HG03342 (cell line): Measurements from ENCODE around the gene ABLIM2.

Source experiments
- ATAC-seq: cut with Tn5 transposase; IDR thresholded peaks from one replicate; pipeline ENCODE4 v1.9.1; 2021; ENCODE audit warnings: mild to moderate bottlenecking, moderate library complexity; ENCODE audit not compliant: unreplicated experiment

Gene ABLIM2

DNA sequence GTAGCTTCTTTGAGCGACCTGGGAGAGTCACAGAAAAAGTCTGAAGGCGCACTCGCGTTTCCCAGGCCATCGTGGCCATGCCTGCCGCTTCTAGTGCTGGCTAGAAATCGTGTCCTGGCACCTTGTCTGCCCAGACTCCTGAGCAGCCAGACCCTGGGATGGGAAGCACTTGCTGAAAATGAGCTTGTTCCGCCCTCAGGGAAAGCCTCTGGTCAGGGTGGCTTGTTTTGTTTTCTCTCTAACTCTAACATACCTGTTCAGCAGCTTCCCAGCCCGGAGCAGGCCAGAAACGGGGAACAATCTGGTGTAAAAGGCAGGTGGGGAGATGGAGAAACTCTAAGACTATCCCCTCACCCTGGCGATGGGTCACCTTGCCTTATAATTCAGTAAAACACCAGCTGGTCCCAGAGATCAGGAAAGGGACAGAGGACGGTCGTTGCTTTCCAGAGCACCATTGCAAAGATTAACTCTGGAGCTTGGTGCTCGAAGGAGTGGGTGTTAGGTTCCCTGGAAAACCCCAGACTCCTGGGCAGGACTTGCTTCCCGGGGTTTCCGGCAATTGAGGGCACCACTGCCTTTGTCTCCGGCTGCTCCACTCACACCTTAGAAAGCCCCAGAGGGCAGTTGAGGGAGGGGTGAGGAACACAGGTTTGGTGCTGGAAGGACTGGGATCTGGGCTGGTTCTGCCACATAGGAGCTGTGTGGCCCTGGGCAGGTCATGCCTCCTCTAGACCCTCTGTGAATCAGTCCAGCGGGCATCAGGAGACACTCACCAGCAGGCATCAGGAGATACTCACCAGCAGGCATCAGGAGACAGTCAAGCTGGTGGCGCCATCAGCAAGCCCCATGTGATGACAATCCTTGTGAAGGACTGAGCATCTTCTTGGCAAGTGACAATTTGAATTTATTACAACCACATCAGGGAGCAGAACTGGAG, 36.0 kb upstream of the ABLIM2 start:
- ATAC-seq: no peak

DNA sequence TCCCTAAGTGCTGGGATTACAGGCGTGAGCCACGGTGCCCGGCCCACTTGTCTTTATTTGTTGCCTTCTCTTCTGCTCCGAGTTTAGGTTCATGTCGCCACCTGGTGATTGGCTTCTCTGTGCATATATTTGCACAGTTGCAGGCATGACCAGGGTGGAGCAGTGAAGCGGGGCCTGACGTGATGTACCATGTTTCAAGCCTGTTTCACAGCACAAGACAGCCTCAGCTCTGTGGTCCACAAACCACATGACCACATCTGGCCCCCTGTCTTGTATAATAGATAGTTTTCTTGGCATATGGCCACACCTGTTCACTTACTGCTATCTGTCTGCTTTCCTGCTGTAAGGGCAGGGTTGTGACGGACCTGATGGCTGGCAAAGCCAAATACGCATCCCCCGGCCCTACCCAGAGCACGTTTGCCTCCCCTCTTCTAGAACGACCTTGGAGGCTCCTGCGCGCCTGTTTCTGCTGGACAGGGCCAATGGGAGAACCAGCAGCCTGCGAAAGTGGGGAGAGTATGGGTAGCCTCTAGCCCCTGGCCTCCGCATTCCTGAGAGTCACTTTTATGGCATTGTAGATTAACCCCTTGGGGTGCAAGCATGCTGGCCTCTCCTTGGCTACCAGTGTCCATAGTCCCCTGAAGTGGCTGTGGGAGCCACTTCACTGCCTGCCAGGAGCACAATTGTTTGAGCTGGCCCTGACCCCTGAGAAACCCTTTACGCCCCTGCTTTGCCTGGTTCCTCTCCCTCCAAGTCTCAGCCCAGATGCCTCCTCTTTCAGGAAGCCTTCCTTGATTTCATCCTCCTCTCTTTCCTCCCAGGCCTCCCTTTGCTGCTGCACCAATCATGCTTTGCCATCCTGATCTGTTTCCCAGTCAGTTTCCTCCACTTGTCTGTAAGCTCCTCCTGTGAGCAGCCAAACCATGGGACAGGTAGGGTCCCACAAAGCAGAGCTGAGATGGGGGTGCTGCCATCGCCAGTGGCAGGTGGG, 34.4 kb upstream of the ABLIM2 start:
- peak; percentile 88 for ATAC-seq

DNA sequence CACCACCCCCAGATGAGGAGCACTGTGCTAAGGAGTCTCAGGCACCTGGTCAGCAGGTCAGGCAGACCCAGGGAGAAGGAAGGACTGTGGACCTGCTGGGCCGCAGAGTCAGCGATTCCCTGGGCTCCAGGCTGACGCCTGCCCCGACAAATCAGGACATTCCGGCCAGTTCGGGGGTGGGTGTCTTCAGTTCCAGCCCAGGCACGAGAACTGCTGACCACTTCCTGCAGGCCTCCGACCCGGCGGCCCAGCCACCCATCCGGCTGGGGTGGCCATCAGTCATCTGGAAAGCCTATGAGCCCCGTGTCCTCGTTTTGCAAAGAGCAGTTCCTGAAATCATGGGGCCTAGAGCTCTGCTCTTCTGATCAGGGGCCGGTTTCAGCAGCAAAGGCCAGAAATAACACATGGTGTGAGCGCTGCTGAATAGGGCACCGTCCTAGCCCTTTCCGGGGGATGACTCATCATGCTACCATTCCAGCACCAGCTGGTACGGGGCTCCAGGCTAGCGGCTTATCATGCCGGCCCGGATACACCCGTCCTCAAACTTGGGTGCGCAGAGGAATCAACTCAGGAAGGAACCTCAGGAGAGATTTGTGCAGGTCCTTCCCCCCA, 32.6 kb upstream of the ABLIM2 start:
- no peak for ATAC-seq

DNA sequence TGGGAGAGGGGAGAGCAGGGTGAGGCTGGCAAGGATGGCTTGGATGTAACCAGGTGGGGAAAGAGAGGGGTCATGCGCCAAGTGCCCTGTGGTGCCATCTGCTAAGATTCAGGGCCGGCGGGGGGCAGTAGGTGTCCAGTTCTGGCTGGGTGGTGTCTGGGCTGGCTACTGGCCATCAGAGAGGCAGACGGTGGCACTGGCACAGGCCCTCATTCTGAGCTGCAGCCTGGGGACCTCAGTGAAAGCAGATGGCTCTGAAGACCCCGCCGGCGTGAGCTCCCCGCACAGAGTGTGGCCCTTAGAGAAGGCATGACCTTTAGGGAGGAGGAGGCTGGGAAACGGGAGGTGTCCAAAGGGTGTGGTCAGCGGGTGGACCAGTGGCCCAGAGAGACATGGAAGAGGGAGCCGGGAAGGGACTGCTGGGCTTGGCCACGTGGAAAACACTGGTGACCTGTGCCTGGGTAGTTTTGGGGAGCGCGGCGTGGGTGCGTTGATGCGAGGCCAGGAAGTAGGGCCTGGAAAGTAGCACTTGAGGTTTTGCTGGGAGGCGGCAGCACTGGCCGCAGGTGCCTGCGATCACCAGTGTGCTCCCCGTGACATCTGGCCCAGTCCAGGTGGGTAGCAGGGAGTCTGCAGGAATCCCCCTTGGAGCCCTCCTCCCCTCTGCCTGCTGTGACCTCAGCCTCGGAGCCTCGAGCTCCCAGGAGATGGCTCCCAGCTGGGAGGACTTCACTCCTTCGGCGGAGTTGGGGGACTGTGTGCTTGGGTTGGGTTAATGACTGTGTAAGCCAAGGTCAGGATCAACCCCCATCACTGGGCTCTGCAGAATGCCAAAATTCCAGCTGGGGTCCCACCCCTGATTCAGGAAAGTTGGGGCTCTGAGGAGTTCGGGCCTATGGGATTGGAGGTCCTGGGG, 31.2 kb upstream of the ABLIM2 start:
- ATAC-seq: no peak

DNA sequence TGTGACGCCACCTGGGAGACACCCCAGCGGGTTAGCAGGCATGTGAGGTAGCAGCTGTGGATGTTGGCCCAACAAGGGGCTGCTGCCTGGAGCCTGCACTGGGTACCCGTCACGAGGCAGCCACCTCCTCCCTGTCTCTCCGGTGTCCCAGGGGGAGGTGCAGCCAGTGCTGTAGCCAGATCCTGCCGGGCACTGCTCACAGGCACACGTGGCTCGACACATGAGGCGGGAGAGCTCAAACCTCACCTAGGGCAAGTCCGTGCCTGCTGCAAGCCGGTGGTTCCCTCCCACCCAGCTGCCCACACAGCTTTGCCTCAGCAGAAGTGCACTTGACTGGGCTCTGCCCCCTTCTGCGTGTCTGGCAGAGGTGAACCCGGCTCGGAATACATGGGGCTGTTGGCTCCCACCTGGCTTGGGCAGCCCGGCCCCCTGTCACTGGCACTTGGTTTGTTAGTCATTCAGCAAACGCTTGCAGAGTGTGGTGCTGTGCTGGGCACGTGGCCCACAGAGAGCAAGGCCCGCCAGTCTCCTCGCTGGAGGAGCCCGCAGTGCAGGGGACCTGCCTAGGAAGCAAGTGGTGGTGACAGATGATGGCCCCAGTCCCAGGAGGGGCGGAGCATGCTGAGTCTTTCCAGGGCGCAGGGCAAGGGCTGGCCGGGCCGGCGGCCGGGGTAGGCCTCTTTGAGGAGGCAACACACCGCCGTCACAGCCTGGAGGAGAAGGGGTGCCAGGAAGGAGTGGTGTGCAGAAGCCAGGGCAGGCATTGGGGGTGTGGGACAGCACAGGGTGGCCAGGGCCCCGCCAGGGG, 30.3 kb upstream of the ABLIM2 start:
- no peak for ATAC-seq

DNA sequence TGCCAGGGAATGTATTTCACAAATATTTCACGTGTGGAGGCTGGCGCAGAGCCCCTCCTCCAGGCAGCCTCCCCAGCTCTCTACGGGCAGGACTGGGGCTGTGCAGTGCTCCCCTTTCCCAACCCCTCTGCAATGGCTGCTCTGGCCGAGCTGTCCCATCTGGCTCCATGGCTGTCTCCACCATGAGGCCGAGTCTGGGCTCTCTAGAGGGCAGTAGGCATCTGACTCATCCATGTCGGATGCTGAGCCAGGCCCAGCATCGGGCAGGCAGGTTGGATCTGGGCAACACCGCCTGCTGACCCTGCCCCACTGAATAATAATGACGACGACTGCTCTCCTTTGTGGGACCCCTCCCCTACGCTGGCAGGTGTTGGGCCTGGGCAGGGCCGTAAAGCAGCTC, 29.5 kb upstream of the ABLIM2 start:
- ATAC-seq: no peak

DNA sequence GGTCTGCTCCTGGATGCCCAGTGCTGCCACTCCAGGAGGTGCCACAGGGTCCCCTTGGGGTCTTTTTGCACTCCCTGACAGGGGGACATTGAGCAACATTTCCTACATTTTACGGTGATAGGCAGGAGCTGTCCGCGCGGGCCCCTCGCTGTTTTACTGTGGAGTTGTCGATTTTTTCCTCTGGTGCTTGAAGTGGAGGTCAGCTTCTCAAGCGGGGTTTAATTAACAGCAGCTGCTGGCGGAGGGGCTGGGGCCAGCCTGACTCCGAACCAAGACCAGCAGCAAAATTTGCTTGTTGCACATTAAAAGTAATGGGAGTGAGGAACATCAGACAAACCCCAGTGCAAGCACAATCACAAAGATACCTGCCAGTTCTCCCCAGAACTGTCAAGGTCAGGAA, 27.3 kb upstream of the ABLIM2 start:
- ATAC-seq: no peak

DNA sequence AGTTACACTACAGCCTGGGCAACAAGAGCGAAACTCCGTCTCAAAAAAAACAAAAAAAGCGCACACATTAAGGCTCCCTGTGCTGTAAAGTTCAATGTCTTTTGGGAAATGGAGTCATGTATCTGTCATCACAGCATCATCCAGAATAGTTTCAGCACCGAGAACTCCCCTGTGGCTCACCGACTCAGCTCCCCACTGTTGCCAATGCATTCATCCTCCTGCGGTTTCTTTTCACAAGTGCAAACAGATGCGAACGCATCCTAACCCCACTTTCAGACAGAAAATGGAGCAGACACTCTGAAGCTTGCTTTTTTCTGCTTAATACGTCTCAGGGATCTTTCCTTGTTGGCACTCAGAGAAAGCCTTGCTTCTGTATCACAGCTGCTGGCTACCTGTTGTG, 26.7 kb upstream of the ABLIM2 start:
- ATAC-seq: no peak

DNA sequence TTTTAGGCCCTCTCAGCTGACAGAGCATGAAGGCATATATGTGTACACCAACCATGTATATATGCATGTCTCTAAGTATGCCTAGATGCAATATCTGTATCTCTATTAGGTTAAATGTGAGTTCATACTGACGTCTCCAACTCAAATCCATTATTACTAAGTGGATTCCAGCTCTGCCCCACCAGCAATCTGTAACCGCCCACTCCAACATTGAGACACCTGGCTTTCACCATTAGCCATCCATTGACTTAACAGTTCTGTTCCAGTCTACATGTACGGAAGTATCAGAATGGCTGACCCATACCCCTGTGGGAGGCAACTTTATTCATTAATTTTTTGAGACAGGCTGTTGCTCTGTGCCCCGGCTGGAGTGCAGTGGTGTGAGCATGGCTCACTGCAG, 25.4 kb upstream of the ABLIM2 start:
- ATAC-seq: no peak

DNA sequence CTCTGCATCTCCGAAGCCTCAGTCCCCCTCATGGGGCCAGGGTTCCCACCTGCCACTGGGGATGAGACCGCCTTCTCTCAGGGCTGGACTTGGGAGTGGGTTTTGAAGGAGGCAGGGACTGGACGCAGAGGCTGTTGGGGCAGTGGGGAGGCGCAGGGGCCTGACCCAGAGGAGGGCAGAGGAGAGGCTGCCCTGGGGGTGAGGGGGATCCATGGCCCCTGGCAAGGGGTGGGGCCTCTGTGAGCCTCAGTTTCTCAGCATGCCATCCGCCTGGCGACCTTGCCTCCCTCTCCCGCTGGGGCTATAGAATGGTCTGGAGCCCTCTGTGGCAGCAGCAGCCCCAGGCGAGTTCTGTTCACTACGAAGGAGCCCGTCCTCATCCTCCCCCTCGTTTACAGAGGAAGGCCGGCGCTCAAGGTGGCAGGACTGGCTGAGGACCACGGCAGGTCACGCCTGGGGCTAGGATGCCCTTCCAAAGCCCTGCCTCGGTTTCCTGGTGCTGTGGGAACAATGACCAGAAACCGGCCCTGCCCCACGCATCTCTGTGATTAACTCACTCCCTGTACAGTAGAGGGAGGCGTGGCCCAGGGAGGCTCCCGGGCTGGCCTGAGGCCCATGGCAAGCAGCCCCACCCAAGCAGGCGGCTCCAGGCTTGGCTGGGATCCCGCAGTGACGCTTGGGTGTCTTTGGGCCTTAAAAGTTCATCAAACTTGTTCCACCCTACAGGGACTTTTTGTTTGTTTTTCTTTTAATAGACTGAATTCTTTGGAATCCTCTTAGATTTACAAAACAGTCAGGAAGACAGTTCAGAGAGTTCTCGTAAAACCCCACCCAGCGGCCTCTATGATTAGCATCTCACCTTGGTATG, 24.5 kb upstream of the ABLIM2 start:
- ATAC-seq: no peak

DNA sequence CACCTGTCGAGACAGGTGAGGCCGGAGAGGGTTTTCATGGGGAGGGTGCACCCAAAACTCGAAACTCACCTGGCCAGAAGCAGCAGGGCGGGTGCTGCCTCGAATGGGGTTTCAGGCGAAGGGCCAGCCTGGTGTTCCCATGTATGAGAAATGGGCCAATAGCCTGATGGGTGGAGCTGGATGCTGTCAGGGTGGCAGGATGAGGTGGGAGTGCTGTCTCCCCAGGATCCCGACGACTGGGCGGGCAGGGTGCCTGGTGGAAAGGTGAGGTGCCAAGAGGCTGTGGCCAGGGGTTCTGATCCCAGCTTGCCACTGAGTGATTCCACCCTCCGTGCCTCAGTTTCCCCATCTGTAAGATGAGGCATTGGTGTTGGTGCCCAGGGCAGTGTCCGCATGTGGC, 23.7 kb upstream of the ABLIM2 start:
- no peak for ATAC-seq

DNA sequence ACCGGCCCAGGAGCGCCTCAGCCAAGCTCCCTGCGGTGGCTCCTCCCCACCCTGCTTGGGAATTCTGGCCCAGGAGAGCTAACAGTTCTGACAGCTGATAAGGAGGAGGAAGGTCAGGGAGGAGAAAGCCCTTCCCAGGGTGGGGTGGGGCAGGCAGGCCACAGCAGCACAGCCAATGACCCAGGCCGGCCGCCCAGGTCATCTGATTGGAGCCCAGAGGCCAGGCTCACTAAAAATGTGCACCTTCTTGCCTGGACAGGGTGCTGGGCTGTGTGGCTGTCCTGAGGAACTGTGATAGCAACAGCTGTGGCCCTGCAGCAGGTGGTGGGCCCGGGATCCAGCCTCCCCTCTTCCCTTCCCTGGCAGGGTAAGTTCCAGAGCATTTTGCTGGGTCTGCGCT, 23.2 kb upstream of the ABLIM2 start:
- no peak for ATAC-seq

DNA sequence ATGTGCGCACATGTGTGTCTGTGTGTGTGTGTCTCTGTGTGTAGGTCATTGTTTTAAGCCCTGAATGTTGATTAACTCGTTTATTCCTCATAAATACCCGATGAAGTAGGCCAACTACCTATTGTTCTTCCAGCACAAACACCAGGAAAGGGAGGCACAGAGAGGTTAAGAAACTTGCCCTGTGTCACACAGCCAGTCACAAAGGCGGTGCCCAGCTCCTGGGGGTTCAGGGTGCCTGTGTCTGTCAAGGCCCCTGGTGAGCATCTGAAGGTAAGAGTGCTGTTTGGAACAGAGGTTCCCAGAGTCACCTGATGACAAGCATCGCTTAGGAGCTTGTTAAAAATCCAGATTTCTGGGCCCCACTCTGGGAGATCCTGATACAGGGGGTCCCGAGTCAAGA, 22.5 kb upstream of the ABLIM2 start:
- no peak for ATAC-seq

DNA sequence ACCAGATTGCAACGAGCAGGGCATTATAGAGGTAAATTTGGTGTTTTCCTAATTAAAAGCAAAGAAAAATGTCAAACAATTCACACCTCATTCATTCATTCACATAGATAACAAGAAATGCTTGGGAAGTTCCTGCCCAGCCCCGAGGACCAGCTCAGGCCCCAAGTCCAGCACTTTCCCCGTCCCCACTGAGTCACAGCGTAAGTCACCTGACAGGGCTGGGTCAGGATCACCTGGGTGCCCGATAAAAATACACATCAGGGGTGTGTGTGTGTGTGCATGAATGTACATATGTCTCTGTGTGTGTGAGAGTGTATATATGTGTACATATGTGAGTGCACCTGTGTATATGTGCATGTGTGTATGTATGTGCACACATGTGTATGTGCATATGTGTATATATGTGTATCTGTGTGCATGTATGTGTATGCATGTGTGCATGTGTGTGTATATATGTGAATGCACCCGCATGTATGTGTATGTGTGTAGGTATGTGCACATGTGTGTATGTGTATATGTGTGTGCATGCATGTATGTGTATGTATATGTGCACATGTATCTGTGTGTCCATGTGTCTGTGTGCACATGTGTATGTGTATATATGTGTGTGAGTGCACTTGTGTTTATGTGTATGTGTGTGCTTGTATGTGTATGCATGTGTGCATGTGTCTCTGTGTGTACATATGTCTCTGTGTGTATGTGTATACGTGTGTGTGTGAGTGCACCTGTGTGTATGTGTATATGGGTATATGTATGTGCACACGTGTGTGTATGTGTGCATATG, 21.9 kb upstream of the ABLIM2 start:
- no peak for ATAC-seq

DNA sequence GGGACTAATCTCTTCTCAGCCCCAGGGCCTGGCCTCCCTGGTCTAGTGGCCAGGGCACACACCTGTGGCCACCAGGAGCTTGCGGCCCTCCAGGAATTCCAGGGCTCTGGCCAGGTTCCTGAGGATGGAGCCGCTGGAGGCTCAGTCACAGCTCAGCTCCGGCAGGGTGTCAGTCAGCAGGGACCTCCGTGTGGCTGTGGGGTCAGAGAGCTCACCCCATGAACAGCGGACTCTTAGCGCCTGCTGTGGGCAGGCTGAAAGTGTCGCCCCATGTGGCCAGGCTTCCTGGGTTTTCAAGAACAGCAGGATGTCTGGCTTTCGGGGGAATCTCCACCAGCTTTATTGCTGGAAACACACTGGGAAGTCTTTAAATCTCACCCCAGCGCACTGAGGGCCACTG, 21.2 kb upstream of the ABLIM2 start:
- no peak for ATAC-seq

DNA sequence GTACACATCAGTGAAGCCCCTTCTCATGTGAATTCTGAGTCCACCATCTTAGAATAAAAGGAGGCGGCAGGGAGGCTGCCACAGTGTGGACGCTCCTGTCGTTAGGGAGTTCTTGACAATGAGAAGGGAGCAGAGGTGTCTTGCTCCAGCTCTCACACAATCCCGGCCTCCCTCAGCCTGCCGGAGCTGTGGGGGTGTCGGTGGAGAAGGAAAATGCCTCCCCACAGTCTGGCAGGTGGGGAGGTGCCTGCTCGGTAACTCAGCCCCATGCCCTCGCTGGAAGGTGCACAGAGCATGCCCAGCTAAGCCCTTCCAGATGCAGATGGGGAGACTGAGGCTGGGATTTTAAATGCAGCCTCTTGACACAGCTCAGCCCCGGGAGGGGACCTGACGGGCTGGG, 20.5 kb upstream of the ABLIM2 start:
- ATAC-seq: no peak

DNA sequence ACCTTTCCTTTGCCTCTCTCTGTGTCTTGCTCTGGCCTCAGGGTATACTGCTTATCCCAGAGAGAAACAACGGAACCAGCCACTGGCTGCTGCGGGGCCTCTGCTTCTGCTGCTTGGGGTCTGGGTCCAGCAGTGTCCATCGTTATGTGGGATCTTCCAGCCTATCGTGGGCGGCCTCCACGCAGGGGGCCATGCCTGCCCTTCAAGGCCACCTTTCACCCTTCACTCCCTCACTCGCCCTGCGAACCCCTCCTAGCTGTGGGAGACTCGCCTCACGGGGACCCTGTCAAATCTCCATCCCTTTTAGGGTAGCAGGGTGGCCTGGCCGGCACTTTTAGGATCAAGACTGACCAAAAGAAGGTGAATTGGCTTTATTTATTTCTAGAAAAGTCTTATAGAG, 19.3 kb upstream of the ABLIM2 start:
- ATAC-seq: no peak

DNA sequence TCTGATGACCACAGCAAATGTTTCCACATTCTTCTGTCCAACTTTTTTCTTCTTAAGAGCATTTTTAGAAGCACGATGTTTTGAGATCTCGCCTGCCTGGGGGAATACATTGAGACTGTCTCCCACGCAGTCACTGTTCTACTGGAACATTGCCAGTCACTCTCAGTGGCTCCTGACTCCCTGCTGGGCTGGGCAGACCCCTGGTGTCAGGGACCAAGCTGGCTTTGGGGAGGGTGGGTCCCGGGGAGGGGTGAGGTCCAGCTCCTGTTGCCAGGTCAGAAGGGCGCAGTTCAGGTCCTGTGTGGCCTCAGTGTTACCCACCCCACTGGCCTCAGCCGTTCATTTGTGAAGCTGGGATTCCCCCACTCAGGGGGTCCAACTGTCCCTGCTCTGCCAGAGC, 18.9 kb upstream of the ABLIM2 start:
- no peak for ATAC-seq
